ENCODE data around the gene TNIP2. TPM values are rescaled to one million over a fixed set of nuclear protein-coding genes. Genes with fewer than 3 reads are reported as not detected.

TNIP2 gene
- total RNA-seq, 2 experiments from 2014 or later = 26.2 to 32.1 TPM

- Histone ChIP-seq H4K20me1 (ENCODE audit: insufficient read depth, low read length) (no peaks in the 10 kb centered on the region), H3K9me2 (ENCODE audit: insufficient read depth, low read length) (no peaks in the 10 kb centered on the region), H3K4me3 (ENCODE audit: low read depth, low read length, poor library complexity, severe bottlenecking) (no peak overlapping the region), H3K27ac (ENCODE audit: low read depth, low read length, poor library complexity, severe bottlenecking) (no peak overlapping the region), H3K4me1 (ENCODE audit: insufficient read depth, low read length, poor library complexity, severe bottlenecking) (no peaks in the 10 kb centered on the region), H3K9me3 (ENCODE audit: low read length) (no peaks in the 10 kb centered on the region), H3K4me2 (ENCODE audit: low read length) (no peak overlapping the region), H3K79me2 (ENCODE audit: insufficient read depth, low read depth, low read length) (no peaks in the 10 kb centered on the region), H3K36me3 (ENCODE audit: insufficient read depth, low read length) (peaks cover 40% of the 10 kb centered on the region), H2AFZ (ENCODE audit: low read length) (no peak overlapping the region)
- BruUV-seq (replicated peaks) = no TSS peak
- CTCF ChIA-PET (ENCODE audit: unreplicated experiment) = no interaction called here
- intact Hi-C loops (cut with micrococcal nuclease; ENCODE audit: unreplicated experiment) = no loop called here
- DNase-seq (ENCODE audit: low spot score) = no peak
- no peak for TF ChIP-seq EZH2phosphoT487 (IDR thresholded peaks at IDR 0.05; ENCODE audit: borderline replicate concordance, low read depth, low read length)
- POLR2A ChIA-PET = interaction anchor here (0.6 to 0.7 kb wide), 2 partner anchors 36 to 65 kb away, joined by 3 to 4 read pairs; no protein-coding TSS in a partner anchor
These were observed 34.5 kb downstream of the TNIP2 start for GRCh38 chr4:2721586-2721985.

- ChIA-PET POLR2A (no interaction called here), CTCF (ENCODE audit: unreplicated experiment) (no interaction called here)
- H3K9me3 ChIP-seq (ENCODE audit: low read length) = no peaks in the 10 kb centered on the region; the same call in 1 of the 2 replicates
- H3K36me3 ChIP-seq (ENCODE audit: insufficient read depth, low read length) = peaks cover 71% of the 10 kb centered on the region
- H3K27ac ChIP-seq (ENCODE audit: low read depth, low read length, poor library complexity, severe bottlenecking) = no peak overlapping the region
- BruUV-seq (replicated peaks) = no TSS peak
- H3K79me2 ChIP-seq (ENCODE audit: insufficient read depth, low read depth, low read length) = no peaks in the 10 kb centered on the region
- no peak overlapping the region for H2AFZ ChIP-seq (ENCODE audit: low read length)
- peaks cover 7% of the 10 kb centered on the region for H3K4me1 ChIP-seq (ENCODE audit: insufficient read depth, low read length, poor library complexity, severe bottlenecking)
- TF ChIP-seq, protein P1, sequence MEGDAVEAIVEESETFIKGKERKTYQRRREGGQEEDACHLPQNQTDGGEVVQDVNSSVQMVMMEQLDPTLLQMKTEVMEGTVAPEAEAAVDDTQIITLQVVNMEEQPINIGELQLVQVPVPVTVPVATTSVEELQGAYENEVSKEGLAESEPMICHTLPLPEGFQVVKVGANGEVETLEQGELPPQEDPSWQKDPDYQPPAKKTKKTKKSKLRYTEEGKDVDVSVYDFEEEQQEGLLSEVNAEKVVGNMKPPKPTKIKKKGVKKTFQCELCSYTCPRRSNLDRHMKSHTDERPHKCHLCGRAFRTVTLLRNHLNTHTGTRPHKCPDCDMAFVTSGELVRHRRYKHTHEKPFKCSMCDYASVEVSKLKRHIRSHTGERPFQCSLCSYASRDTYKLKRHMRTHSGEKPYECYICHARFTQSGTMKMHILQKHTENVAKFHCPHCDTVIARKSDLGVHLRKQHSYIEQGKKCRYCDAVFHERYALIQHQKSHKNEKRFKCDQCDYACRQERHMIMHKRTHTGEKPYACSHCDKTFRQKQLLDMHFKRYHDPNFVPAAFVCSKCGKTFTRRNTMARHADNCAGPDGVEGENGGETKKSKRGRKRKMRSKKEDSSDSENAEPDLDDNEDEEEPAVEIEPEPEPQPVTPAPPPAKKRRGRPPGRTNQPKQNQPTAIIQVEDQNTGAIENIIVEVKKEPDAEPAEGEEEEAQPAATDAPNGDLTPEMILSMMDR (conservative IDR thresholded peaks at IDR 0.05; ENCODE audit: low read length) = no peak
- no peak for TF ChIP-seq EZH2phosphoT487 (IDR thresholded peaks at IDR 0.05; ENCODE audit: borderline replicate concordance, low read depth, low read length)
- no peak for DNase-seq (ENCODE audit: low spot score)
- no peaks in the 10 kb centered on the region for H4K20me1 ChIP-seq (ENCODE audit: insufficient read depth, low read length)
- intact Hi-C loops (cut with micrococcal nuclease; ENCODE audit: unreplicated experiment) = no loop called here
- no peak overlapping the region for H3K4me3 ChIP-seq (ENCODE audit: low read depth, low read length, poor library complexity, severe bottlenecking)
- no peak overlapping the region for H3K4me2 ChIP-seq (ENCODE audit: low read length)
- no peaks in the 10 kb centered on the region for H3K9me2 ChIP-seq (ENCODE audit: insufficient read depth, low read length)
These were observed 39.9 kb downstream of the TNIP2 start for GRCh38 chr4:2716236-2716635.

DNA sequence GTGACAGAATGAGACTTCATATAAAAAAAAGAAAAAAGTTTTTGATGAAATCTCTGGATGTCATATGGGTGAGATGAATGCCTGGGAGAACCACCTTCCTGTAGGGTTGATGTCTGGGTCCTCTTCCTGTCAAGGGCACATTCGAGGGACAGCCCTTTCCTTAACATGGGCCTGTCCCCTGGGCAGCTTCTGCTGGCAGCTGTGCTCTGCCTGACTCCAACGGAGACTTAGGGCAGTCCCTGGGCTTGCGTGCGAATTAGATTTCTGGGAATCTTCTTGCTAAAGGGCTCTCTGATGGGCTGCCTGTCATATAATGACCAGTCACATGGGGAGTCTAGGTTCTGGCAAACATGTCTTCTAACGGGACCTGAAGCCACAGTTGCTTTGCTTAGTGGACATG is 40.7 kb downstream of the TNIP2 start:
- POLR2A ChIA-PET = no interaction called here
- no peaks in the 10 kb centered on the region for H3K79me2 ChIP-seq (ENCODE audit: insufficient read depth, low read depth, low read length)
- no peak overlapping the region for H3K27ac ChIP-seq (ENCODE audit: low read depth, low read length, poor library complexity, severe bottlenecking)
- BruUV-seq (replicated peaks) = no TSS peak
- TF ChIP-seq EZH2phosphoT487 (IDR thresholded peaks at IDR 0.05; ENCODE audit: borderline replicate concordance, low read depth, low read length) = no peak
- TF ChIP-seq, protein P1 (conservative IDR thresholded peaks at IDR 0.05; ENCODE audit: low read length) = no peak
- no peak overlapping the region for H3K4me2 ChIP-seq (ENCODE audit: low read length)
- H3K4me1 ChIP-seq (ENCODE audit: insufficient read depth, low read length, poor library complexity, severe bottlenecking) = peaks cover 7% of the 10 kb centered on the region
- H3K9me2 ChIP-seq (ENCODE audit: insufficient read depth, low read length) = no peaks in the 10 kb centered on the region
- H3K9me3 ChIP-seq (ENCODE audit: low read length) = no peaks in the 10 kb centered on the region; the same call in 1 of the 2 replicates
- no peak overlapping the region for H2AFZ ChIP-seq (ENCODE audit: low read length)
- no peak overlapping the region for H3K4me3 ChIP-seq (ENCODE audit: low read depth, low read length, poor library complexity, severe bottlenecking)
- CTCF ChIA-PET (ENCODE audit: unreplicated experiment) = no interaction called here
- H3K36me3 ChIP-seq (ENCODE audit: insufficient read depth, low read length) = peaks cover 67% of the 10 kb centered on the region
- no peaks in the 10 kb centered on the region for H4K20me1 ChIP-seq (ENCODE audit: insufficient read depth, low read length)
- DNase-seq (ENCODE audit: low spot score) = no peak
- intact Hi-C loops (cut with micrococcal nuclease; ENCODE audit: unreplicated experiment) = no loop called here
